NCI-H2171 (cell line): ENCODE data around the gene CTDP1.
A peak's percentile ranks its signal among the peaks of the same experiment; 100 is the strongest.

Experiments
- DNase-seq: peaks from one replicate; lab custom pipeline; 2025; lab: John Stamatoyannopoulos, UW

Gene CTDP1

GRCh38 chr18:79763407-79763806, 83.8 kb downstream of the CTDP1 start:
- DNase-seq: no peak

GRCh38 chr18:79764131-79764530, 84.5 kb downstream of the CTDP1 start:
- no peak for DNase-seq

- no peak for DNase-seq
These were observed 86.1 kb downstream of the CTDP1 start for GRCh38 chr18:79765491-79766245.

GRCh38 chr18:79766308-79766707, 86.7 kb downstream of the CTDP1 start:
- peak; percentile 1 for DNase-seq

GRCh38 chr18:79768745-79769144, 89.1 kb downstream of the CTDP1 start:
- DNase-seq: no peak

- DNase-seq: no peak
These were observed 90.3 kb downstream of the CTDP1 start for GRCh38 chr18:79769698-79770500.

- no peak for DNase-seq
These were observed 90.9 kb downstream of the CTDP1 start for GRCh38 chr18:79770501-79770815.

- DNase-seq: no peak
These were observed 91.2 kb downstream of the CTDP1 start for GRCh38 chr18:79770826-79771225.

GRCh38 chr18:79771446-79772107, 92.0 kb downstream of the CTDP1 start:
- no peak for DNase-seq

- no peak for DNase-seq
These were observed 92.7 kb downstream of the CTDP1 start for GRCh38 chr18:79772108-79772864.

- no peak for DNase-seq
These were observed 93.5 kb downstream of the CTDP1 start for GRCh38 chr18:79772865-79773696.

GRCh38 chr18:79774111-79774510, 94.5 kb downstream of the CTDP1 start:
- DNase-seq: no peak

- no peak for DNase-seq
These were observed 96.0 kb downstream of the CTDP1 start for GRCh38 chr18:79775441-79776221.

GRCh38 chr18:79776674-79777073, 97.1 kb downstream of the CTDP1 start:
- DNase-seq: no peak

- no peak for DNase-seq
These were observed 98.7 kb downstream of the CTDP1 start for GRCh38 chr18:79778291-79778791.

- DNase-seq: no peak
These were observed 99.6 kb downstream of the CTDP1 start for GRCh38 chr18:79779021-79779699.

GRCh38 chr18:79779700-79780190, 100.1 kb downstream of the CTDP1 start:
- DNase-seq: no peak

- no peak for DNase-seq
These were observed 100.9 kb downstream of the CTDP1 start for GRCh38 chr18:79780547-79780946.

- DNase-seq: no peak
These were observed 101.8 kb downstream of the CTDP1 start for GRCh38 chr18:79781331-79781941.
